GM18861 (cell line): ENCODE results near the gene HAGHL.

ENCODE experiments used
- ATAC-seq: cut with Tn5 transposase; IDR thresholded peaks from one replicate; pipeline ENCODE4 v1.9.1; 2021; ENCODE audit not compliant: unreplicated experiment

HAGHL gene

GRCh38 chr16:720990-721764 is 5.7 kb upstream of the HAGHL start, which contains the start of gene ANTKMT:
ANTKMT (plus strand) TSS chr16:721146; CDS start chr16:721275, 129 bp downstream.
- peak; percentile 56 for ATAC-seq

- no peak for ATAC-seq
Observed at GRCh38 chr16:721765-722540, 5.0 kb upstream of the HAGHL start.

- ATAC-seq, result no peak
Observed at GRCh38 chr16:722835-723633, 3.9 kb upstream of the HAGHL start.

GRCh38 chr16:723695-724094 is 3.2 kb upstream of the HAGHL start:
- ATAC-seq, result no peak

- no peak for ATAC-seq
Observed at GRCh38 chr16:724188-725040, 2.5 kb upstream of the HAGHL start.

GRCh38 chr16:725041-725376 is 1.9 kb upstream of the HAGHL start:
- no peak for ATAC-seq

GRCh38 chr16:725463-726187 is 1.3 kb upstream of the HAGHL start:
- ATAC-seq, result no peak

GRCh38 chr16:726188-726437 is 793 bp upstream of the HAGHL start:
- ATAC-seq, result no peak

GRCh38 chr16:727291-727977 is 528 bp downstream of the HAGHL start:
- no peak for ATAC-seq

GRCh38 chr16:728131-728889 is 1.4 kb downstream of the HAGHL start:
- ATAC-seq, result peak; percentile 26

- ATAC-seq, result no peak
Observed at GRCh38 chr16:728890-729744, 2.2 kb downstream of the HAGHL start.

- no peak for ATAC-seq
Observed at GRCh38 chr16:729768-730665, 3.1 kb downstream of the HAGHL start.

- ATAC-seq, result no peak
Observed at GRCh38 chr16:730666-731509, 4.0 kb downstream of the HAGHL start.

- no peak for ATAC-seq
Observed at GRCh38 chr16:732332-732731, 5.4 kb downstream of the HAGHL start.

- no peak for ATAC-seq
Observed at GRCh38 chr16:732936-733335, 6.0 kb downstream of the HAGHL start.
